GM23248 (cell line): Measurements from ENCODE around the gene PHF11.

Experiments used
- EZH2 ChIP-seq: fragments of 200-600 bp; sonication (generic); IDR thresholded peaks from 2 replicates; pipeline ENCODE4 v1.6.1; 2018; ENCODE audit warnings: antibody characterized with exemption, mild to moderate bottlenecking; ENCODE audit not compliant: insufficient read depth, poor library complexity, severe bottlenecking
- EZH2phosphoT487 ChIP-seq: fragments of 200-600 bp; sonication (generic); IDR thresholded peaks from 2 replicates; pipeline ENCODE4 v1.6.1; 2018; ENCODE audit warnings: antibody characterized with exemption, moderate library complexity, mild to moderate bottlenecking, low read depth; ENCODE audit not compliant: insufficient read depth

DNA sequence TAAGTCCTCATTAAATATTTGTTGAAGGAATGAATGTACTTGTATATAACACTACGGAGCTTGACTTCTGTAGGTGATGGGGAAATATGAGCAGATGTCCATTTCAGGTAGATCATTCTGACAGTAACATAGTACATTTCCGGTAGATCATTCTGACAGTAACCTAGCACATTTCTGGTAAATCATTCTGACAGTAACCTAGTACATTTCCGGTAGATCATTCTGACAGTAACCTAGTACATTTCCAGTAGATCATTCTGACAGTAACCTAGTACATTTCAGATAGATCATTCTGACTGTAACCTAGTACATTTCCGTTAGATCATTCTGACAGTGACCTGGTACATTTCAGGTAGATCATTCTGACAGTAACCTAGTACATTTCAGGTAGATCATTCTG, 2.5 kb downstream of the PHF11 start:
- no peak for TF ChIP-seq EZH2
- TF ChIP-seq EZH2phosphoT487: no peak
